ENCODE results near the gene FHOD3.

DNA sequence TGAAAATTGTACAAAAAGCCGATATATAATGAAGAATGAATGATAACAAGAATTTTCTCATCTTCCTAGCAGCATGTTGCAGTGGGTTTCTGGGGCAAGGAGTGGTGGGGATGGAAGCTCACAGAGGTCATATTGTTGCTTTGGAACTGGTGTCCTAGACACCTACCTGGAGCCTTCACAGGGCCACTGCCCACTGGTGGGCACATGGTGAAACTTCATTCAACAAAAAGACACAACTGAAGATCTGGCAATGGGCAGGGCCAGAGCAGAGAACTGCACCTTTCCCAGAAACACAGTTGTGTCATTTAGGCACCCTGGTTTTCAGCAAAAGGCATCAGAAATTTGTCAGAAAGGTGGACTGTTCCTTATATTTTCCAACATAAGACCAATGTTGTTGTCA lies 115.3 kb downstream of the FHOD3 start:
- TF ChIP-seq POLR2A (IDR thresholded peaks at IDR 0.05), result no peak
- TF ChIP-seq, protein P1, sequence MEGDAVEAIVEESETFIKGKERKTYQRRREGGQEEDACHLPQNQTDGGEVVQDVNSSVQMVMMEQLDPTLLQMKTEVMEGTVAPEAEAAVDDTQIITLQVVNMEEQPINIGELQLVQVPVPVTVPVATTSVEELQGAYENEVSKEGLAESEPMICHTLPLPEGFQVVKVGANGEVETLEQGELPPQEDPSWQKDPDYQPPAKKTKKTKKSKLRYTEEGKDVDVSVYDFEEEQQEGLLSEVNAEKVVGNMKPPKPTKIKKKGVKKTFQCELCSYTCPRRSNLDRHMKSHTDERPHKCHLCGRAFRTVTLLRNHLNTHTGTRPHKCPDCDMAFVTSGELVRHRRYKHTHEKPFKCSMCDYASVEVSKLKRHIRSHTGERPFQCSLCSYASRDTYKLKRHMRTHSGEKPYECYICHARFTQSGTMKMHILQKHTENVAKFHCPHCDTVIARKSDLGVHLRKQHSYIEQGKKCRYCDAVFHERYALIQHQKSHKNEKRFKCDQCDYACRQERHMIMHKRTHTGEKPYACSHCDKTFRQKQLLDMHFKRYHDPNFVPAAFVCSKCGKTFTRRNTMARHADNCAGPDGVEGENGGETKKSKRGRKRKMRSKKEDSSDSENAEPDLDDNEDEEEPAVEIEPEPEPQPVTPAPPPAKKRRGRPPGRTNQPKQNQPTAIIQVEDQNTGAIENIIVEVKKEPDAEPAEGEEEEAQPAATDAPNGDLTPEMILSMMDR (IDR thresholded peaks at IDR 0.05), result peak in 7 of 12 donors; percentile 6 to 40 (median 18)
